CD4-positive, alpha-beta memory T cell (primary cell): ENCODE results near the gene HBA1. TPM values are rescaled to one million over a fixed set of nuclear protein-coding genes. Genes with fewer than 3 reads are reported as not detected.
A peak's percentile ranks its signal among the peaks of the same experiment; 100 is the strongest.
"Not testable (repeated sequence)": the region's sequence is repeated elsewhere in the genome, so short reads cannot be mapped to it uniquely, and the experiment has no call there.

Source experiments
- CTCF ChIA-PET: fragments of 350-600 bp; sonication (Branson Sonifier 250); formaldehyde crosslinking; loops from one replicate; lab custom pipeline; 2021; ENCODE audit warnings: inconsistent platforms; ENCODE audit not compliant: partially characterized antibody; lab: Charles Lee
- POLR2A ChIA-PET: fragments of 350-600 bp; sonication (Branson Sonifier 250); formaldehyde crosslinking; loops from one replicate; lab custom pipeline; 2021; ENCODE audit not compliant: partially characterized antibody; lab: Charles Lee
- DNase-seq, 5 donors: peaks; one replicate each; pipeline versions ENCODE4 v3.0.0 to v3.0.0-alpha.2; 2020 to 2022; ENCODE audit warnings: mixed read lengths in 1 of 5
- H3K27ac ChIP-seq: one replicate; pipeline ENCODE4 v1.7.0; 2013; ENCODE audit warnings: low read depth, low read length
- H3K27me3 ChIP-seq: 2 replicates; pipeline ENCODE4 v1.7.0; 2013; ENCODE audit warnings: mild to moderate bottlenecking, low read length, moderate library complexity; ENCODE audit not compliant: insufficient read depth
- H3K36me3 ChIP-seq: 2 replicates; pipeline ENCODE4 v1.7.0; 2013; ENCODE audit warnings: mild to moderate bottlenecking, low read length, moderate library complexity; ENCODE audit not compliant: insufficient read depth
- H3K4me1 ChIP-seq: 2 replicates; pipeline ENCODE4 v1.7.0; 2013; ENCODE audit warnings: mild to moderate bottlenecking, low read length, moderate library complexity; ENCODE audit not compliant: insufficient read depth
- H3K4me3 ChIP-seq, 2 donors: one replicate each; pipeline ENCODE4 v1.7.0; 2013; ENCODE audit warnings: low read length in 2 of 2, mild to moderate bottlenecking in 1 of 2
- H3K9me3 ChIP-seq, 2 donors: one replicate each; pipeline ENCODE4 v1.7.0; 2013; ENCODE audit warnings: low read length in 2 of 2, control low read depth in 1 of 2; ENCODE audit not compliant: control insufficient read depth in 1 of 2
- H3K27ac Mint-ChIP-seq, 7 donors: one replicate each; pipeline ENCODE4 v1.8.0; 2020 to 2021; ENCODE audit warnings: mixed read lengths in 7 of 7, mild to moderate bottlenecking in 6 of 7, inconsistent platforms in 3 of 7, moderate library complexity in 3 of 7
- H3K27me3 Mint-ChIP-seq, 2 donors: one replicate each; pipeline ENCODE4 v1.8.0; 2020 to 2021; ENCODE audit warnings: mixed read lengths in 2 of 2
- H3K36me3 Mint-ChIP-seq, 2 donors: one replicate each; pipeline ENCODE4 v1.8.0; 2020 to 2021; ENCODE audit warnings: mixed read lengths in 2 of 2, inconsistent platforms in 1 of 2, mild to moderate bottlenecking in 1 of 2
- H3K4me1 Mint-ChIP-seq, 4 donors: one replicate each; pipeline ENCODE4 v1.8.0; 2020 to 2021; ENCODE audit warnings: mixed read lengths in 4 of 4, mild to moderate bottlenecking in 1 of 4
- H3K4me3 Mint-ChIP-seq, 8 donors: one replicate each; pipeline ENCODE4 v1.8.0; 2020 to 2021; ENCODE audit warnings: mixed read lengths in 8 of 8, mild to moderate bottlenecking in 7 of 8, moderate library complexity in 6 of 8, inconsistent platforms in 3 of 8
- H3K9me3 Mint-ChIP-seq, 8 donors: one replicate each; pipeline ENCODE4 v1.8.0; 2020 to 2021; ENCODE audit warnings: mixed read lengths in 8 of 8, mild to moderate bottlenecking in 5 of 8, inconsistent platforms in 3 of 8, moderate library complexity in 1 of 8
- intact Hi-C: fragments of 100-400 bp; cut with micrococcal nuclease; formaldehyde crosslinking; loops from one replicate; pipeline ENCODE4 v1.15.1; 2023
- polyA plus RNA-seq, 2 donors: library from polyadenylated mRNA; unstranded; fragments of 300-500 nt; fragmentation: Illumina TruSeq; gene quantifications; one replicate each; pipeline ENCODE4 v1.2.3, GENCODE V29; 2021
- total RNA-seq, 2 experiments: library from RNA; stranded (reverse); gene quantifications; one replicate each; pipeline ENCODE4 v1.2.3, GENCODE V29; 2021

The HBA1 gene
- total and polyA plus RNA-seq, 4 experiments from 2014 or later = 0.76 TPM; not detected in 3

GRCh38 chr16:165539-166374, 10.7 kb upstream of the HBA1 start, which contains the start of gene HBM:
HBM (plus strand) TSS chr16:165978; CDS start chr16:165998, 20 bp downstream.
- H3K36me3 Mint-ChIP-seq = no peaks in the 10 kb centered on the region
- H3K27me3 Mint-ChIP-seq = peaks cover 37 to 44% of the 10 kb centered on the region in 2 donors
- POLR2A ChIA-PET = interaction anchor here (0.6 to 0.9 kb wide), 2 partner anchors 39 to 259 kb away, joined by 3 read pairs; partner anchors contain the start of gene RAB11FIP3
- peak within 1 kb of the TSS in 3 of 7 donors; percentile 20 to 77 (median 75) for H3K27ac Mint-ChIP-seq
- Histone ChIP-seq H3K4me1 (peaks cover 22% of the 10 kb centered on the region), H3K9me3 (no peaks in the 10 kb centered on the region), H3K27ac (no peak within 1 kb of the TSS), H3K36me3 (no peaks in the 10 kb centered on the region), H3K4me3 (no peak within 1 kb of the TSS), H3K27me3 (peaks cover 29% of the 10 kb centered on the region)
- CTCF ChIA-PET = no interaction called here
- DNase-seq = no peak
- H3K9me3 Mint-ChIP-seq = peaks cover 0 to 1% (median 0%) of the 10 kb centered on the region in 8 donors
- peaks cover 1 to 15% (median 5%) of the 10 kb centered on the region in 4 donors for H3K4me1 Mint-ChIP-seq
- intact Hi-C loops = no loop called here
- H3K4me3 Mint-ChIP-seq = peak within 1 kb of the TSS in 7 of 8 donors; percentile 20 to 69 (median 63)

GRCh38 chr16:166375-167121, 9.9 kb upstream of the HBA1 start:
- H3K4me1 ChIP-seq = peaks cover 22% of the 10 kb centered on the region
- no peak overlapping the region for H3K27ac ChIP-seq
- DNase-seq = peak in 1 of 5 donors; percentile 24
- no peaks in the 10 kb centered on the region for H3K9me3 ChIP-seq
- Mint-ChIP-seq H3K36me3 (no peaks in the 10 kb centered on the region), H3K27me3 (peaks cover 36 to 42% of the 10 kb centered on the region in 2 donors), H3K27ac (peak overlapping the region in 1 of 7 donors; percentile 75), H3K4me1 (peaks cover 1 to 15% (median 5%) of the 10 kb centered on the region in 4 donors), H3K4me3 (peak overlapping the region in 5 of 8 donors; percentile 20 to 64 (median 38)), H3K9me3 (peaks cover 0 to 1% (median 0%) of the 10 kb centered on the region in 8 donors)
- no peaks in the 10 kb centered on the region for H3K36me3 ChIP-seq
- ChIA-PET CTCF (interaction anchor here (1.6 kb wide), 1 partner anchor 49 kb away, joined by 3 read pairs; no protein-coding TSS in a partner anchor), POLR2A (interaction anchor here (0.6 to 0.9 kb wide), 2 partner anchors 39 to 259 kb away, joined by 3 read pairs; partner anchors contain the start of gene RAB11FIP3)
- no peak overlapping the region for H3K4me3 ChIP-seq
- intact Hi-C loops = no loop called here
- H3K27me3 ChIP-seq = peaks cover 29% of the 10 kb centered on the region

- Histone ChIP-seq H3K4me1 (peaks cover 22% of the 10 kb centered on the region), H3K4me3 (no peak overlapping the region), H3K27ac (no peak overlapping the region), H3K9me3 (no peaks in the 10 kb centered on the region), H3K27me3 (peaks cover 29% of the 10 kb centered on the region), H3K36me3 (no peaks in the 10 kb centered on the region)
- Mint-ChIP-seq H3K27me3 (peaks cover 38 to 43% of the 10 kb centered on the region in 2 donors), H3K36me3 (no peaks in the 10 kb centered on the region), H3K4me3 (peak overlapping the region in 4 of 8 donors; percentile 20 to 64 (median 32)), H3K4me1 (peaks cover 1 to 15% (median 5%) of the 10 kb centered on the region in 4 donors), H3K27ac (peak overlapping the region in 1 of 7 donors; percentile 75), H3K9me3 (no peaks in the 10 kb centered on the region)
- no peak for DNase-seq
- intact Hi-C loops = no loop called here
- ChIA-PET CTCF (interaction anchor here (1.6 kb wide), 1 partner anchor 50 kb away, joined by 3 read pairs; no protein-coding TSS in a partner anchor), POLR2A (no interaction called here)
Measured at GRCh38 chr16:167122-167690, 9.3 kb upstream of the HBA1 start.

GRCh38 chr16:168424-168823, 8.1 kb upstream of the HBA1 start:
- H3K27ac ChIP-seq = no peak overlapping the region
- H3K4me3 Mint-ChIP-seq = no peak overlapping the region
- H3K9me3 Mint-ChIP-seq = peaks cover 0 to 1% (median 0%) of the 10 kb centered on the region in 8 donors
- H3K36me3 Mint-ChIP-seq = no peaks in the 10 kb centered on the region
- CTCF ChIA-PET = interaction anchor here (1.0 to 1.2 kb wide), 4 partner anchors 14 to 194 kb away, joined by 3 read pairs; no protein-coding TSS in a partner anchor
- intact Hi-C loops = no loop called here
- no peak for DNase-seq
- H3K27me3 Mint-ChIP-seq = peaks cover 36 to 38% of the 10 kb centered on the region in 2 donors
- peaks cover 22% of the 10 kb centered on the region for H3K4me1 ChIP-seq
- H3K27me3 ChIP-seq = peaks cover 29% of the 10 kb centered on the region
- H3K27ac Mint-ChIP-seq = no peak overlapping the region
- no peaks in the 10 kb centered on the region for H3K9me3 ChIP-seq
- peaks cover 1 to 15% (median 7%) of the 10 kb centered on the region in 4 donors for H3K4me1 Mint-ChIP-seq
- POLR2A ChIA-PET = no interaction called here
- no peak overlapping the region for H3K4me3 ChIP-seq
- H3K36me3 ChIP-seq = no peaks in the 10 kb centered on the region

- H3K27me3 Mint-ChIP-seq = peaks cover 38% of the 10 kb centered on the region in 2 donors
- no peak overlapping the region for H3K27ac ChIP-seq
- no peaks in the 10 kb centered on the region for H3K9me3 ChIP-seq
- ChIA-PET POLR2A (no interaction called here), CTCF (interaction anchor here (1.0 to 1.2 kb wide), 2 partner anchors 63 to 193 kb away, joined by 3 read pairs; no protein-coding TSS in a partner anchor)
- peaks cover 29% of the 10 kb centered on the region for H3K27me3 ChIP-seq
- no peak overlapping the region for H3K27ac Mint-ChIP-seq
- no peak overlapping the region for H3K4me3 ChIP-seq
- peaks cover 2 to 15% (median 8%) of the 10 kb centered on the region in 4 donors for H3K4me1 Mint-ChIP-seq
- DNase-seq = no peak
- intact Hi-C loops = no loop called here
- no peak overlapping the region for H3K4me3 Mint-ChIP-seq
- H3K4me1 ChIP-seq = peaks cover 22% of the 10 kb centered on the region
- no peaks in the 10 kb centered on the region for H3K36me3 Mint-ChIP-seq
- H3K9me3 Mint-ChIP-seq = peaks cover 0 to 1% (median 0%) of the 10 kb centered on the region in 8 donors
- H3K36me3 ChIP-seq = no peaks in the 10 kb centered on the region
Measured at GRCh38 chr16:169014-169413, 7.5 kb upstream of the HBA1 start.

- intact Hi-C loops, H3K9me3 ChIP-seq, H3K36me3 Mint-ChIP-seq, H3K36me3 ChIP-seq, CTCF ChIA-PET, DNase-seq, POLR2A ChIA-PET, H3K27ac ChIP-seq, H3K27ac Mint-ChIP-seq, H3K4me3 Mint-ChIP-seq, H3K9me3 Mint-ChIP-seq, H3K4me3 ChIP-seq: not testable (repeated sequence)
- peaks cover 4 to 24% (median 13%) of the 10 kb centered on the region in 4 donors for H3K4me1 Mint-ChIP-seq
- peaks cover 46 to 47% of the 10 kb centered on the region in 2 donors for H3K27me3 Mint-ChIP-seq
- H3K27me3 ChIP-seq = peaks cover 34% of the 10 kb centered on the region
- H3K4me1 ChIP-seq = peaks cover 20% of the 10 kb centered on the region
Measured at GRCh38 chr16:170088-170507, 6.4 kb upstream of the HBA1 start.
